Hematopoietic multipotent progenitor cell treated with erythropoietin and hydrocortisone succinate and interleukin-3 and kit ligand, for 17 days (in vitro differentiated cells): ENCODE results near the gene SIAE.
"Not testable (repeated sequence)": the region's sequence is repeated elsewhere in the genome, so short reads cannot be mapped to it uniquely, and the experiment has no call there.

Experiments
- DNase-seq: peaks from one replicate; pipeline ENCODE4 v3.0.0-alpha.2; 2015; ENCODE audit warnings: low spot score

Gene SIAE

GRCh38 chr11:124622531-124623451 lies 50.7 kb downstream of the SIAE start, which contains the start of gene TBRG1:
TBRG1 (plus strand) TSS chr11:124622864; CDS start chr11:124623084, 220 bp downstream.
- peak; percentile 79 for DNase-seq

- DNase-seq, result no peak
Measured at GRCh38 chr11:124618863-124619262, 54.7 kb downstream of the SIAE start.

DNA sequence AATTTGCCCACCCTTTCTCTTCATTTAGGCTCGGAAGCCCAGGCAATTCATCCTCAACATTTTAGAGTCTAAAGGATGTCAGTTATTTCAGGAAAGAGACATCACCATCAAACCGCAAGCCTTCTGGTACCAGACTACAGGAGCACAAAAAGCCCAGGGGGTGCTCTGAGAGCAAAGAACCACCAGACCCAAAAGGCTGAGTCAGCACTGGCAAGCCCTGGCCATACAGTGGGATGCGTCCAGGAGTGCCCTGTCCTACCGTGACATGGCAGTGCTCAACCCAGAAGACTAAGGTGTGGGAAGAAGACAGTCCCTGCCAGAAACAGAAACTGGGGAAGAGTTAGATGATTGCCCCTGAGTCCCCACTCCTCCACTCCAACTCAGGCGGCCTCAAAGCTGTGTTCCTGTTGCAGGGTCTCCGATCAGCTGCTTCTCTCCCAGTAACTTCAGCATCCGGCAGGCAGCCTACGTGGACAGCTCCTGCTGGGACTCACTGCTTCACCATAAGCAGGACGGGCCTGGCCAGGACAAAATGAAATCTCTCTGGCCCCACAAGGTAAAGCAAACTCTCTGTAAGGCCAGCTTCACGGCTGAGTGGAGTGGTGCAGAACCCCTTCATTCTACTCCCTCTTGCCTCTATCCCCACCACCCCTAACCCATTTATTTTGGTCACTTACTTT lies 60.8 kb downstream of the SIAE start:
- DNase-seq, result no peak

DNA sequence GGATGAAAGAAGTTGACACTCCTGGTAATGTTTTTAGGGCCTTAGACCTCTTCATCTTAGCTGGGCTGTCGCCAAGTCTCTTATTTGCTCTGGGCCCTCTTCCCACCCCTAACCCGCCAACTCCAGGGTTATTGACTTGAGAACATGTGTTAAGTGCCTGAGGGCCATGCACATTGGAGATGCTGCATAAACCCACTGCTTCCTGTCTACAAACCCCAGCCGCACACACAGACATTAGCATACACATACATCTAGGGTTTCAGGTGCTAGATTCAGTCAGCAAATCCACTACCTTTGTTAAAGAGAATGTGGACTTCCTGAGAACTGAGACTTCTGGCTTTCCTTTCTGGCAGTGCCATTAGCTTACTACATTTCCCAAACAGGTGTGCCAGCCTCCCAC lies 61.5 kb downstream of the SIAE start:
- DNase-seq, result no peak

- no peak for DNase-seq
Measured at GRCh38 chr11:124611064-124611463, 62.5 kb downstream of the SIAE start, which contains the start of gene PANX3. PANX3 (plus strand) TSS chr11:124611428; CDS start chr11:124611557, 129 bp downstream.

DNA sequence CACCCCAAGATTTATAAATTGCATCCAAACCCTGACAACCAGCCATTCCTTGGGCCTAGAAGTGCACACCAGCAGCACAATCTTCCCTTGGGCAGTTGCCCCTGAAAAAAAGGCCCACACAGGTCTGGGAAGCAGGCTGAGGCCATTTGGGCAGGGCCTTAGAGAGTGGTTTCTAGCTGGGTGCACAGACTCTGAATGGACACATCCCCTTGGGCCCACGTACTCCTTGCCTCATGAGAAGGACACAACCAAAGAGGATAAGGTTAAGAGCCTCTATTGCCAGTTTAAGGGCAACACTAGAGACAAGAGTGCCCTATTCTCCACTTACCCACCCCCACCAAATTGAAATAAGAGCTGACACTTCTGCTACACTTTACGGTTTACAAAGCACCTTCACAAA lies 63.2 kb downstream of the SIAE start:
- DNase-seq, result no peak

GRCh38 chr11:124608147-124608546 lies 65.4 kb downstream of the SIAE start:
- no peak for DNase-seq

GRCh38 chr11:124605719-124606118 lies 67.8 kb downstream of the SIAE start:
- DNase-seq, result no peak

GRCh38 chr11:124602723-124603122 lies 70.8 kb downstream of the SIAE start:
- DNase-seq, result not testable (repeated sequence)

- DNase-seq, result no peak
Measured at GRCh38 chr11:124602193-124602592, 71.3 kb downstream of the SIAE start.

DNA sequence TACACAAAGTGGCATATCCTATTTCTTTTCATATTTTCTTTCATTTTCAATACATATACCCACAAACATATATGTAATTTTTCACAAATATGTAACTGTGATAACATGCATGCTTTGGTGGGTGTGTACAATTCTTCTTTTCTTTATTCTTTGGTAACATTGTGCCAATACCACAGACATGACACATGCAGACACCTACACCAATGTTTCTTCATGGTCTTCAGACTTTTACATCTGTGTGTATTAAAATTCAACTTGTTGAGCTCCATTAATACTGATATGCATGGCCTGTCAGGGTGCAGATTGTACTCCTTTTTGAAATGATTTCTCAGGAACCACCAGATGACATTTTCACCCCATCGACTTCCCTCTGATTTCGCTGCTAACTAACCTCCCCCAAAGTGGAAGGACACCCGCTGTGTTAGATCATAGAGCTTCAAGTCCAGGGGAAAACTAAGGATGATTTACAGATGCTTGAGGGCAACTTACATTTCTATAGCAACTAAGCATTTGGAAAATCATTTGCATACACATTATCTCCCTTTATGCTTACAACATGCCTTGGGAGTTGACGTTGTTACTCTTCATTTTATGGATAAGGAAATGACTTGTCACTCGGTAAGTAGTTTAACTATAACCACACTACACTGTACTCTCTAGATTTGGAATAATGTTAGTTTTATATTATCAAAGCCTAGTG lies 72.8 kb downstream of the SIAE start:
- DNase-seq, result no peak

DNA sequence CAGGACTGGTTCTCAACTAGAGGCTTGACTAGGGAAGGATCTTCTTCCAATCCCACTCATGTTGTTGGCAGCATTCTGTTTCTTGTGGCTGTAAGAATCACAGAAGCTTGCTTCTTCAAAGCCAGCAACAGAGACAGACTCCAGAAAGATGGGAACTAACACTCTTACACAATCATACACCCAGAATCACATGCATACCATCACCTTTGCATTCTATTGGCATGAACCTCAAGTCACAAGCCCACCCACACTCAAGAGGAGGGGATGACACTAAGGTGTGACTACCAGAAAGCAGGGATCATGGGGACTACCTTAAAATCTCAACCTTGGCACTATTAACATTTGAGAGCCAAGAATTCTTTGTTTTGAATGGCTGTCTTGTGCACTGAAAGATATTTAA lies 75.9 kb downstream of the SIAE start:
- no peak for DNase-seq

DNA sequence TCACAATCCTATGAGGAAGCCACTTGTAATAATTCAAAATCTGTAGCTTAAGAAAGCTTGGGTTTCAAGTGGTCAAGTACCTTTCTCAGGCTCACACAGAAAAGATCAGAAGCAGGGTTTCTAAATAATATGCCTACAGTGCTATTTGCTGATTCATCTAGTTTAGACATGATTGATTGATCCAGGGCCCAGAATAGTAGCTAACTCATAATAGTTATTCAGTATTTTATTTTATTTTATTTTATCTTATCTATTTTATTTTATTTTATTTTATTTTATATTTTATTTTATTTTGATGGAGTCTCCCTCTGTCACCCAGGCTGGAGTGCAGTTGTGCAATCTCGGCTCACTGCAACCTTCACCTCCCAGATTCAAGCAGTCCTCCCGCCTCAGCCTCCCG lies 78.2 kb downstream of the SIAE start:
- DNase-seq, result no peak

DNA sequence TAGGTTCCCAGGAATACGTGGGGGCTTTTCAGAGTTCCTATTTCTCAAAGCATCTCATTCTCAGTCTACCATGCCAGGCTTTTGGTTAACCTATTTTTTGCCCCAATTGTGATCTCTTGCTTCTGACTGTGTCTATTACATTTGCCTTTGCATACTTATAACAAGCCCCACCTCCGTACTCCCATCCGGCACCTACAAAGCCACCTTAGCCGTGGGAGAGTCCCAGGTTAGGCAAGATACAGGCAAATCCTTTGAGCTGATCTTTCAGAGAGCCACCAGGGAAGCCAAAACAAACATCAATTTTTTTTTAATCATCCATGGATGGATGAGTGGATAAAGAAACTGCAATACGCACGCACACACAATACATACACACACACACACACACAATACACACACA lies 80.9 kb downstream of the SIAE start:
- no peak for DNase-seq

DNA sequence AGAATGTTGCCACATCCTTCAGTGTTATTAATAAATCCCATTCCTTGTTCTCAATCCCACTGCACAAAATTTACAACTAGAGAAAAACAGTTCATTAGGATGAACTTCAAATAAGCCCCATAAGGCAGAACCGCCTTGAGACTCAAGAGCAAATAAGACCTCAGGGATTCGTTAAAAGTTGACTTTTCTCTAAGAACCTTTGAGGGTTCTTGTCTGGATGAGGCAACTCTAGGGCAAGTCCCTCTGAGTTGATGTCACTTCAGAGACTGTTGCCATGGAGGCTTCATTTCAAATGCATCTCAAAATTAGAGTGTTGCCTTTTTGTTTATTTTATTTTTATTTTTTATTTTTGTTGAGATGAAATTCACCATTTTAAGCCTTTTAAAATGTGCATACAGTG lies 82.1 kb downstream of the SIAE start:
- DNase-seq, result no peak

DNA sequence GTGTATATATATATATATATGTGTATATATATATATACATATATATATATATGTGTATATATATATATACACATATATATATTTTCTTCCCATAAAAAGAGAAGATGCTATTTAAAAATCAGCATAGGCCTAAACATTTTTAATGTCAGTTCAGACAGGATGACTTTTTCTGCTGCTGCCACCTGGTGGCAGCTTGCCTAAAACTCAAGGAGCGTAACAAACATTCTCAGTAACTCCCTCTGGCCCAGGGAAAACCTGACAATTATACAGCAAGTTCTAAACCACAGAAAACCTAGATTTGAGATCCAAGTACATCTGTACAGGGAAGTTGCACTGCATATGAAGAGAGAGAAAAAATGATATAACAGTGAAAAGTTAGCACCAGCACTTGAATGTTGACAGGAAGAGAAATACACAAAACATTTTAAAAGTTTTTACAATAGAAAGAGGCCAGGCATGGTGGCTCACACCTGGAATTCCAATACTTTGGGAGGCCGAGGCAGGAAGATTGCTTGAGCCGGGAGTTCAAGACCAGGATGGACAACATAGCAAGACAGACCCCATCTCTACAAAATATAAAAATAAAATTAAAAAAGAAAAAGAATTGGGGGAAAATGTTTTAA lies 87.2 kb downstream of the SIAE start:
- peak; percentile 53 for DNase-seq

DNA sequence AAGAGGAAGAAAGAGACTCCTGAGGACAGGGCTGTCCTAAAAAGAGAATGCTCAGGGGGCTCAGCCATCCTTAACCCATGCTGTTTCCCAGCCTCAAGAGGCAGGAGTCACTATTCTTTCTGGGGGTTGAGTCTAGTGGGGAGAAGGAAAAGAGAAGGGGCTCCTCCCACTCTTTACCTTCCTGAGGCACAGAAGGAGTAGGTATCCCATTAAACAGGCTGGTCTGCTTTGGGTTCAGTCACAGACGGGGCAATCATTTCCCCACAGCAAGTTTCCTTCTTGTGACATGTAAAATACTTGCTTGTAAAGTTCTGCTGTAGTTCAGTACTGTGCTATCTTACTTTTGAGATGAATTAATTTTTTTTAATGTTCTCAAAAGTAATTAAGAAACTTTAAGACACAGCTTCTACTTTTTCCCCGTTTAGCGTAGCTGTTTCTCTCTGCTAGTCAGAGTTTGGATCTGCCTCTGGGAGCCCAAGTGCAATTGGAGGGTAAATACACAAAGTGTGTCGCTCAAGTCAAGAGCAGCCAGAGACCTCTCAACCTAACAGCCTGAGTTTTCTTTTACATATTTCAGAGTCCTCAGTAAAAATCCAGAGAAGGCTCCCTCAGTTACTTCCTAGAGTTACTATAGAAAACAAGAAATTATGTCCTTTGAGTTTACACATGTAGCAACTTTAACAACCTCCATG lies 88.7 kb downstream of the SIAE start:
- no peak for DNase-seq

DNA sequence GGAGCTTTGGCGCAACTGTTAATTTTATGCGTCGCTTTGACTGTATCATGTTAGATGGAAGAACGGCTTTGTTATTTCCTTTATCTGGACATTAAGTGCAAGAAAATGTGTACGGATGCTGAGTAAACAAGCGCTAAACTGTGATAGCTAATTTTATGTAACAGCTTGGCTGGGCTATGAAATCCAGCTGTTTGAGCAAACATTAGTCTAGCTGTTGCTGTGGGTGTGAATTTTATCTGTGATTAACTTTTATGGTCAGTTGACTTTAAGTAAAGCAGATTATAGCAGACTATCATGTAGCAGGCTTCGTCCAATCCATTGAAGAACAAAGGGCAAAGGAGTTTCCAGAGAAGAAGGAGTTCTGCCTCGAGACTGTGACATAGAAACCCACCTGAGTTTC lies 89.8 kb downstream of the SIAE start:
- no peak for DNase-seq
